ENCODE data around the gene PRKN.

DNA sequence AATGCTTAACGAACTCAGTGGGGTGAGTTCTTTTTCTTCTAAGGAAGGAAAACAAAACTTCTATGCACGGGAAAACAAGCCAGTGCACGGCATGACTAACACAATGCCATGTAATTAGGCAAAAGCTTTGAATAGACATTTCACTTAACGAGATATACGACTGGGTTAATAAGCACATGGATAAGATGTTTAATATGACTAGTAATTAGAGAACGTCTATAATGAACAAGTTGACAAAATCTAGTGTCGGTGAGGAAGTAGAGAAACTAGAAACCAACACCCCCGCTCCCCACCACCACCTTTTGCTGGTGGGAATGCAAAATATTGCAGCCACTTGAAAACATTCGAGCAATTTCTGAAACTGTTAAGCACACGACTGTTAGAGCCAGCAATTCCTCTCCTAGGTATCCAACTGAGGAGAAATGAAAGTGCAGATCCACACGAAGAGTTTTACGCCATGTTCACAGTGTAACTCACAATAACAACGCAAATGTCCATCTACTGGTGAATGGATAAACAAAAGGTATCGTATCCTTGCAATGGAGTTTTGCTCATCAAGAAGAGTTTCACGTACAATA is 808.8 kb downstream of the PRKN start:
- TF ChIP-seq POLR2A (IDR thresholded peaks at IDR 0.05), result no peak
- TF ChIP-seq, protein P1, sequence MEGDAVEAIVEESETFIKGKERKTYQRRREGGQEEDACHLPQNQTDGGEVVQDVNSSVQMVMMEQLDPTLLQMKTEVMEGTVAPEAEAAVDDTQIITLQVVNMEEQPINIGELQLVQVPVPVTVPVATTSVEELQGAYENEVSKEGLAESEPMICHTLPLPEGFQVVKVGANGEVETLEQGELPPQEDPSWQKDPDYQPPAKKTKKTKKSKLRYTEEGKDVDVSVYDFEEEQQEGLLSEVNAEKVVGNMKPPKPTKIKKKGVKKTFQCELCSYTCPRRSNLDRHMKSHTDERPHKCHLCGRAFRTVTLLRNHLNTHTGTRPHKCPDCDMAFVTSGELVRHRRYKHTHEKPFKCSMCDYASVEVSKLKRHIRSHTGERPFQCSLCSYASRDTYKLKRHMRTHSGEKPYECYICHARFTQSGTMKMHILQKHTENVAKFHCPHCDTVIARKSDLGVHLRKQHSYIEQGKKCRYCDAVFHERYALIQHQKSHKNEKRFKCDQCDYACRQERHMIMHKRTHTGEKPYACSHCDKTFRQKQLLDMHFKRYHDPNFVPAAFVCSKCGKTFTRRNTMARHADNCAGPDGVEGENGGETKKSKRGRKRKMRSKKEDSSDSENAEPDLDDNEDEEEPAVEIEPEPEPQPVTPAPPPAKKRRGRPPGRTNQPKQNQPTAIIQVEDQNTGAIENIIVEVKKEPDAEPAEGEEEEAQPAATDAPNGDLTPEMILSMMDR (IDR thresholded peaks at IDR 0.05), result no peak
